Endothelial cell of umbilical vein (primary cell): ENCODE data around the gene CNTNAP2.

Source experiments
- CTCF ChIP-seq, 2 donors: IDR thresholded peaks; 1 replicate in 1 of 2; 2 replicates in 1 of 2; pipeline ENCODE4 v1.5.1; 2011; ENCODE audit warnings: low read length in 2 of 2, mild to moderate bottlenecking in 2 of 2, moderate library complexity in 2 of 2, control low read depth in 1 of 2, inconsistent platforms in 1 of 2, low read depth in 1 of 2; ENCODE audit not compliant: insufficient read depth in 1 of 2; ENCODE audit errors: extremely low read depth in 1 of 2
- JUN ChIP-seq: IDR thresholded peaks from 2 replicates; pipeline ENCODE4 v1.6.1; 2011; ENCODE audit warnings: borderline replicate concordance, low read depth; ENCODE audit not compliant: insufficient read length, insufficient read depth
- POLR2AphosphoS5 ChIP-seq: IDR thresholded peaks from 2 replicates; pipeline ENCODE4 v1.6.1; 2012; ENCODE audit warnings: low read depth, mild to moderate bottlenecking, control low read depth, low read length, moderate library complexity; ENCODE audit not compliant: insufficient read depth

- TF ChIP-seq CTCF (IDR thresholded peaks at IDR 0.05; ENCODE audit: extremely low read depth in 1 of 2, insufficient read depth in 1 of 2, low read depth in 1 of 2, low read length in 2 of 2) (no peak), POLR2AphosphoS5 (no peak), JUN (no peak)
Observed at GRCh38 chr7:146433501-146433900, 316.9 kb downstream of the CNTNAP2 start.
